NCI-H345 treated with DMSO at 0.1 percent for 48 hours (cell line): ENCODE data around the gene MED12L.
"Not testable (repeated sequence)": the region's sequence is repeated elsewhere in the genome, so short reads cannot be mapped to it uniquely, and the experiment has no call there.

Experiments
- DNase-seq: peaks from one replicate; lab custom pipeline; 2025; ENCODE audit not compliant: unreplicated experiment; lab: John Stamatoyannopoulos, UW

MED12L gene

DNA sequence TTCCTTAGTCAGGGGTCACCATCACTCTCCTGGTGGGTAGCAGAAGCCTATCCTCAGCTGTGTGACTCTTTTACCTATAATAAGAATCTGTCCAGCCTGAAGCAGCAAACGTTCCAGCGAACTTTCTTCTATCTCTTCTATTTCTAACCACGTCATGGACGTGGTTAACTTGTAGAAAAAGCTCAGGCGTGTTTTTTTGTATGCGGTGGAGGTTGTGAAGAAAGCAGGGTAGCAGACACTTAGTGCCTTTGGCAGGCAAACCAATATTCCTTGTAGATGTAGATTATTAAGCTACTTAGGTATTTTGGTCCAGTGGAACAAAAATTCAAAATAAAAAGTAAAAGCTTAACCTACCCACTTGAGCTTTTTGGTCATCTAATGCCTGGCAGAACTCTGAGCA is 149.4 kb downstream of the MED12L start:
- no peak for DNase-seq

GRCh38 chr3:151236316-151236715 is 150.9 kb downstream of the MED12L start:
- DNase-seq: no peak

DNA sequence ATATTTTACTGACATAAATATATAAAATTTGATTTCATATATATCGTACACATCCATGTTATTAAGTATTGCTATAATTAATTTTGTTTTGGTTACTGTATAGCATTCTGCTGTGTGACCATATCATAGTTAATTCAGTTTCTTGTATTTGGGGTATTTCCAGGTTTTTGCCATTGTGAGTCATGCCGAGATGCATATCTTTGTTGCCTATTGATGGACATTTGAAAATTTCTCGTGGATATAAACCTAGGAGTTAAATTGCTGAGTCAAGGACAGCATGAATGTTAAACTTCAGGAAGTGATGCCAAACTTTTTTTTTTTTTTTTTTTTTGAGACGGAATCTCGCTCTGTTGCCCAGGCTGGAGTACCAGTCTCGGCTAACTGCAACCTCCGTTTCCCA is 151.3 kb downstream of the MED12L start:
- no peak for DNase-seq

- not testable (repeated sequence) for DNase-seq
These were observed 156.5 kb downstream of the MED12L start for GRCh38 chr3:151242006-151242405.

DNA sequence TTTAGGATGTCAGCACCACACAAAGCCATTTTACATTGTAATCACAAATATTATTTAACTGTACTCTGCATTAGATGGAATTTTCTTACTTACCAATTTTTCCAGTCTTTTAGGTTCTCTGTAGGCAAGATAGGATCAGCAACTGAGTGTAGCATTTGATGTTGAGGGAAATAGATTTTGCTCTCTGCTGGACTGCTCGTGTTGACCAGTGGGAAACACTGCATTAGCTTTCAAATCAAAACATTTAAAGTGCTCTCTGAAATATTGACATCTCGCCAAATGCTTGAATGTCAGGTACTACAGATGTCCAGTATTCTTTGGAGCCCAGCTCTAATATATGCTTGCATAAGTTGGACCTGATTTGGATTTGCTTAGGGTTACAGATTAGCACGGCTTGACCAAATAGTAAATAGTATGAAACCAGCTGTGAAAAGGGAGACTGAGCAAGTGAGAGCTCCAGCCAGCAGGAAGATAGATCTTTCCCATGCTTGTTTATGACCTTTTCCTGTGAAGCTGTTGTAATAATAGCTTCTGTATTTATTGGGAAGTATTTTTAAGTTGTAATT is 163.4 kb downstream of the MED12L start:
- DNase-seq: no peak

DNA sequence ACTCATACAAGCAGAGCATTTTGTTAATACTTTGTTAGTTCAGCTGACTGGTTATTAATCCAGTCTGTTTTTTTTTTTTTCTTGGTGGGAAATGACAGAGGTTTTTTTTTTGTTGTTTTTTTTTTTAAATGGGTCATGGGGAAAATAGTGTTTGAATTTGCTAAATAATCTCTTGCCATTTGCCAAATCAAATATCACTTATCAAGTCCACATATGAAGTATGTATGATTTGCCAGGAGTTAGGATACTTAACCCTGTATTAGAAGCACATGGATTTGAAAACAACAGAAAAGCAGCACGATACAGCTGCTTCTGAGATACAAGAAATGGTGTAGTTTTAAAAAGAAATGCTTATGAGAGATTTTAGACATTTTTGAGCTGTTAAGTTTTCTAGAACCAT is 171.3 kb downstream of the MED12L start:
- no peak for DNase-seq

- DNase-seq: no peak
These were observed 174.2 kb downstream of the MED12L start for GRCh38 chr3:151259664-151260063.

GRCh38 chr3:151262871-151263525 is 177.5 kb downstream of the MED12L start:
- no peak for DNase-seq

DNA sequence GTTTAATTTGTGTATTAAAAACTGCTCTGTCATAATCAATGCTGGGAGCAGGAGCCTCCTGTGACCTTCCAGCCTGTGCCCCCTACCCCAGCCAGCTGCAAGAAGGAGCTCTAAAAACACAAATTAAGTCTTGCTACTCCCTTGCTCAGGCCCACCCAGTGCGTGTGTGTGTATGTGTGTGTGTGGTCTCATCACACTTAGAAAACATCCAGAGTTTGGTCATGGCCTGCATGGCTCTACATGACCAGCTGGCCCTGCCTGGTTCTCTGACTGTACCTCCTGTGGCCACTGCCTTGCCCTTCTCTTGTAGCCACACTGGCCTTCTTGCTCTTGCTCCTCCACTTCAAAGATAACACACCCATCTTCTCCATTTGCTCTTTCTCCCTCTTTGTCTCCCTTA is 179.1 kb downstream of the MED12L start:
- DNase-seq: no peak

GRCh38 chr3:151265166-151265565 is 179.7 kb downstream of the MED12L start:
- no peak for DNase-seq

- no peak for DNase-seq
These were observed 180.4 kb downstream of the MED12L start for GRCh38 chr3:151265866-151266265.

- DNase-seq: no peak
These were observed 181.6 kb downstream of the MED12L start for GRCh38 chr3:151267066-151267465.

DNA sequence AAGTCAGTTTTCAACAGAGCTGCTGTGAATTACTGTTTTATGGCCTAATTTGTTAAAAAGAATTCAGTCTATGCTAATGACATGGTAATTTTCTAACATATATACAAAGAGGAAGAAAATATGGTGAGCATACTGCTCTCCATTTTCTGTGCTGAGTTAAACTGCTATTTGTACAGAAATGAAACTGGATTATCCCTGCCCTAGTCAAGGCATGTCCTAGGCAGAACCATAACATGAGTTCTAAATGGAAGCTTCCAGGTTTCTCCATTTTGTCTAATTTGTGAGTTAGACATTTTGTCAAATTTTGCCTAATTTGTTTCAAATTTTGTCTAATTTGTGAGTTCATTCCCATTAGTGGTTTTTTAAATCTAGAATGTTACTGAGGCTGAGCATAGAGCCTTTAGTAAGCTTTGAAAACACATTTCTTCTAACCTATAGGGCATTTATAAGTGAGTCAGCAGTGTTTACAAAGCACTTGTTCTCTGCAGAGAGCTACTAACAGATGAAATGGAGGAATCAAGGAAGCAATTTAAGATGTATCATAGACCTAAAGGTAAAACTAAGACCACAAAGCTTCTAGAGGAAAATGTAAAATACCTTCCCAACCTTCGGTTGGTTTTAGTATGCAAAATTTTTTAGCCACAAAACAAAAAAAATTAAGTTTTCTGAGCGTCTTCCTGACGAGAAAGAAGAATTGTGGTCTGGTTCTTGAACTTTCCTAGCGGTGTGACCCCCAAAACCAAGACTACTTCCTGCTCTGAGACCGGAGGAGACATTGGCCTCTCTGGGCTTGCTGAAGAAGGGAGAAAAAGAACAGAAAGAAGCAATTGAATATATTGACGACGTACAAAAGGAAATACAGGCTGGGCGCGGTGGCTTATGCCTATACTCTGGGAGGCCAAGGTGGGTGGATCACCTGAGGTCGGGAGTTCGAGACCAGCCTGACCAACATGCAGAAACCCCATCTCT is 183.1 kb downstream of the MED12L start:
- DNase-seq: no peak

- no peak for DNase-seq
These were observed 184.2 kb downstream of the MED12L start for GRCh38 chr3:151269631-151270030.

GRCh38 chr3:151275091-151275490 is 189.6 kb downstream of the MED12L start:
- no peak for DNase-seq

- no peak for DNase-seq
These were observed 190.7 kb downstream of the MED12L start for GRCh38 chr3:151276038-151276686.

- DNase-seq: no peak
These were observed 191.2 kb downstream of the MED12L start for GRCh38 chr3:151276687-151277042.

- no peak for DNase-seq
These were observed 192.8 kb downstream of the MED12L start, which contains the start of gene P2RY14 for GRCh38 chr3:151278230-151278629. TSS of gene P2RY14 (minus strand) at chr3:151278542. CDS start at chr3:151214316, 64,226 bp downstream.

DNA sequence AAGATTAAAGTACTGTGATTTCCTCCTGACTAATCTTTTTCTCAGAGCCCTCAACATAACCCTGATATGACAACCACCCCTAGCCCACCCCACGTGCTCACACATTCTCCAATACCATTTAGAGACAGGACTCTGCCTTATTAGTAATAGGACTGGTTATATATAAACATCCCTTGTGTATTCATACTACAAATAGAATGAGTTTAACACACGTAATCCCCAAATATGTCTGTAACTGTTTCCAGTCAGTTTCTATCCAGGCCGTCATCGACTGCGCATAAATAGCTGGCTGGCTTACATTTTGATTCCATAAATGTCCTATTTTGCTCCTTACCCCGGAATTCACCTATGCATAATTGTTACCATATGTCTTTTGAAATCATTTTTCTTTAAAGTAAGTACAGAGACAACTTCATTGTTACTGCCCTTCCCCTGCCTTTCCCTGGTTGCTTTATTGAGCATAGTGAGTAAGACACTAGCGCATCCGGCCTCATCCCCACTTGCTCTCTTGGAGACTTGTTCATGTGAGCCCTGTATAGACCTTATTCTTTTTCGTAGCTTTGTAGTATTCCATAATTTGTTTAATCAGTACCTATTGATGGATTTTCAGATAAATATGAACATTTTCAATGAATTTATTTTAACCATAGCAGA is 196.3 kb downstream of the MED12L start:
- DNase-seq: no peak

GRCh38 chr3:151282921-151283320 is 197.5 kb downstream of the MED12L start:
- DNase-seq: peak; percentile 10

DNA sequence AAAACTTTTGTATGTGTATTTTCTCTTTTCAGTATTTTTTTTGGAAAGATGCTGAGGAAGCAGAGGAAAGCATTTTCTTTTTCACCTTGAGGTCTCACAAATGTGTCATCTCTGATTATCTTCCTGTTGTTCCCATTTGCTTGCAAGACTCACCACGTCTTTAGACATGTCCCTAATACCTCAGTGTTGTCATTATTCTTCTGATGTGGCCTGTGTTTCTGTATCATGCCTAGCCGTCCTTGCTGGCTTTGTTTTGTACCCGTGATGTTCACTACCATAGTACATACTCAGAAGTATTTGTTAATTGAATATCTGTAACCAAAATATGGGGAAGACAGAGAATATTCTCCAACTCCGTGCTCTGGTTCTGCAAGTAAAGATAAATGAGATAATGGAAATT is 197.9 kb downstream of the MED12L start:
- DNase-seq: no peak
